NOMO-1 treated with DMSO at 0.1 percent for 48 hours (cell line): Measurements from ENCODE around the gene TENM3.

Experiments used
- DNase-seq: peaks from one replicate; lab custom pipeline; 2025; ENCODE audit not compliant: unreplicated experiment; lab: John Stamatoyannopoulos, UW

TENM3 gene

DNA sequence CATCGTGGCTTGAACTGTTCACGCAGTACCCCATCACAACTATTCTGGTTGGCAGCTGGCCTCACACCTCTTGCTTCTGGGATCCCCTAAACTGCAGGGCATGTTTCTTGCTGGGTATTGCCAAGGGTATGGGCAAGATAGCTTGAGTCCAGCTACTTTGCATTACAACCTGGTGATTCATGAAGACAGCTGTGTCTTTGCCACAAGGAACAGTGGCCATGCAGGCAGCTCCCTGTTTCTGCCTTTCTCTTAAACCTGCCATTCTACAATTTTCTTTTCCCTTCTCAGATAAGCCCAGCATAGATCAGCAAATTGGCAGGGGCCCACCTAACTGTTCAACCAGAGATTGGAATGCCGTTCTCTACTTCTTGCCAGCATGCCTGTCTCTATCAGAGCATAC, 42.8 kb downstream of the TENM3 start:
- no peak for DNase-seq

DNA sequence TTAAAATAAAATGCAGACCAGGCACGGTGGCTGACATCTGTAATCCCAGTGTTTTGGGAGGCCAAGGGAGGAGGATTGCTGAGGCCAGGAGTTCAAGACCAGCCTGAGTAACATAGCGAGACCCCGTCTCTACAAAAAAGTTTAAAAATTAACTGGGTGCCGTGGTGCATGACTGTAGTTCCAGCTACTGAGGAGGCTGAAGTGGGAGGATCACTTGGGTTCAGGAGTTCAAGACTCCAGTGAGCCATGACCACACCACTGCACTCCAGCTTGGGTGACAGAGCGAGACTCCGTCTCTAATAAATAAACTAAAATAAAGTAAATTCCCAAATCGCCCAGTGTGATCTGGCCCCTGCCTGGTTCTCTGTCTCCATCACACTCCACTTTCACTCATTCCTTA, 43.7 kb downstream of the TENM3 start:
- DNase-seq, result no peak

DNA sequence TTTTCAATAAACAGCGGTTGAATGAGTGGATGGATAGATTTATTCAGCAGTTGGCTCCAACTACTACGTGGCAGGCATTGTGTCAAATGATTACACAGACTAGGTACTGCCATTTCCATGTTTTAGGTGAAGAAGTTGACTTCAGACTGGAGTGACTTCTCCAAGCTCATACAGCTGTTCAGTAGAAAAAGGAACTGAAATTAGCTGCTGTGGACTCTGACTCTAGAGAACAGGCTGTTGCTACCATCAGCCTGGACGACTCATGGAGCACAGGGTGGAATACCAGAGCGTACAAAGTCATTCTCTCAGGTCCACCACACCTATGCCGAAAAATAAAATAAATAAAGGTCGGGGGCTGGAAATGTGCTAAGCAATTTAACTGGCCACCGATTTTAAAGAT, 45.3 kb downstream of the TENM3 start:
- DNase-seq, result no peak

DNA sequence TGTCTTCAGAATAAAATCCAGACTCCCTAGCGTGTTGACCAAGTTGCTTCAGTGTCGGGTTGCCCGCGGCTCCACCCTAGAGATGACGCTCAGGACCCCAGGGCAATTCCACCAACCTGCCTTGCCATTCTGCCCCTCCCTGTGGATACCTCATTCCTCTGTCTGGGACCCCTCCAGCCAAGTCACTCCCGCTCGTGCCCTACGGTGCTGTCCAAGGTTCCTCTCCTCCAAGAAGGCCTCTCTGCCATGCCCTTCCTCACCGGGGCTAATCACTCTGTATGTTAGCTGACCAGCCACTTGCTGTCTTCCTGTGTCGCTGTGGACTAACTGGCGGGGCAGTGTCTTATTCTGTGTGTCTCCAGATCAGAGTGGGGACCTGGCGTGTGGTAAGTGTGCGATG, 46.6 kb downstream of the TENM3 start:
- DNase-seq, result no peak

DNA sequence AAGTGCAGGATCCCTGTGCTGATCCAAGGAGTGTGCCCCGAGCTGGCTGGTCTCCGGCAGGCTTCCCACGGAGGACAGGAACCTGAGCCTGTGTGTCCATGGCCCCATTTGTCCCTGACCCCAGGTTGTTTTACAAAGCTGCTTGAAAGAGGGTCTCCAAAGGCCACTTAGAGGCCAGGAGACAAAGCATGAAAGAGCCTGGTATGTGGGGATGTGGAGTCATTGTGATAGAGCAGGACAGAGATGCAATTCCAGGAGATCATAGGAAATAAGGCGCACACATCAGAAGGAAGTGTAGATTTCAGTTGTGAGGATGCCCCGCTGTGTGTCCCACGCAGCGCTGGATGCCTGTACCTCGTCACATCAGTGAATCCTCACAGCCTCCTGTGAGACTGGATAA, 48.0 kb downstream of the TENM3 start:
- no peak for DNase-seq

DNA sequence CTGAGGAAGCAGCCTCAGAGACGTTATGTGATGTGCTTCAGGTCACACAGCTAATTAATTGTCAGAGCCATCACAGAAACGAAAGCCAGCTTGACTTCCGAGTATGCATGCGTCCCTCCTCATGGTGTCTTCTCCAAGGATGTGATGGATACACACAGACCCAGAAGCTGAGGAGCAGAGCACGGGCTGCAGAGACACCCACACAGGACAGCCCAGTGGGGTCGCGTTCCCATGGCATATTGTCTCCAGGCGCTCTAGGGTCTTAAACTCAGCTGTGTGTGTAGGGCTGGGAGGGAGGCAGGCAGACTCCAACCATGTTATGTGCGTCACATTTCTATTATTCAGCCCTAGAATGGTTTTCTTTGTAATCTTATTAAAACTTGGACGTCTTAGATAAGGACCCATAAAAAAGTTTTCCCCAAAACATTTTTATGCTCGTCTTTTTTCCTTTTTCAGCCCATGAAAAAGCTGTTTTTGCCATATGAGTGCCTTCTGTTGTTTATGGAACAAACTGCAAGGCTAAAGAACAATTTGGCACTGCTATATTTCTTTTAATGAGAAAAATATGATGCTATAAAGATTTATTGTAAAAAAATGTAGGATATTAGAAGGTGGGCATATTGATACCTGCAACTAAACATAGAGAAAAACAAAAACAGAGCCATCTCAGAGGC, 48.5 kb downstream of the TENM3 start:
- no peak for DNase-seq

DNA sequence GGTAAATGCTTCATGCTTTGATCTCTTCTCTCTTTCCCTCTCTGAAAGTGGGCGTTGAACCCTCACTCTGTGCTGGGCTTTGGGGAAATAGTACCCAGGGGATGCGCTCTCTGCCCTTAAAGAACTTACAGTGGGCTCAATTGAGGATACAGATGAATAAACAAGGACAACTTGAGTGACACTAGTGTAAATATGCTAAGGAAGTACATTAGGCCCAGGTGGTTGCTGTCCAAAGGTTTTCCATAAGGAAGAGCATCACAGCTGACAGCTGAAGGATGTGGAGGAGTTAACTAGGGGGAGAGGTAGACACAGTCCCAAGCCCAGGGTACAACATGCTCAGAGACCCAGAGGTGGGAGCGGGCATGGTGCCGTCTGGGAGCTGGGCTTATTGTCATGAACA, 49.4 kb downstream of the TENM3 start:
- DNase-seq, result no peak

DNA sequence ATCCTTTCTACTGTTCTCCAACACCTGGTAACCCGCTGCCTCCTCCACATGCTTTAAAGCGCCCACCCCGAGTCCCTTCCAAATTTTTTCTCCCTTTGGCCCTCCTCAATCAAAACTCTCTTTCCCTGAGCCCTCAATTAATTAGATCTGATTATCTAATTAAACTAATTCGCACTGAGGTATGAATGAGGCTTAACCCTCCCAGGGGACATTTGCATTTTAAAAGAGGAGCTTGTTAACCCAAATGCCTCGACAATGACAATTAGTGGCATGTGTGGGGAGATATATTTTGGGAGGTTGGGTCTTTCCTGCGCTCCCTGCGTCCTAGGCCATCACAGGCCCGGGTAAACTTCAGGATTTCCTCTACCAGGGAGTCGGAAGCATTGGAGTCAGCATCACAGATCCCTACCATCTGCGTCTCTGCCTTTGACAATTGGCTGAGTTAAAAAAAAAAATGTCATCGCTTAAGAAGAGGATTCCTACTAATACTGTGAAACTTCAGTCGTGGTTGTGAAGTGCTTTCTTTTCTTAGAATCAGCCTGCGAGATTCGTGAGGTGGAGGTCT, 50.6 kb downstream of the TENM3 start:
- no peak for DNase-seq

DNA sequence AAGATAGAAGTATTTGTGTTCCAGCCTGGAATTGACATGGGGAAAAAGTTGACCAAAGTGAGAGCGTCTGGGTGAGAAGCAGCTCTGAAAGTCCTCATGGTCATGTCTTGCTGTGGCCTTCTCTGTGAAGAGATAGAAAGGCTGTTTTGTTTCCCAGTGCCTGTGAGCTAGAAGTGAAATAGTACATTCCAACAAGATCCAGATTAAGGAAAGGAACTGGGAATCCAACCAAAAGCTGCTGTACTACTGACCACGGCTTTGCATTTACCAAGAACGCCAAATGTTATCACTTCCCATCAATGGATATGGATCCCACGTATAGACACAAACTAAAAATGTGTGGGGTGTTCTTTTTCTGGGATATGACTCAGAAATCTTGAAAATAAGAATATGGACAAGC, 51.2 kb downstream of the TENM3 start:
- no peak for DNase-seq

DNA sequence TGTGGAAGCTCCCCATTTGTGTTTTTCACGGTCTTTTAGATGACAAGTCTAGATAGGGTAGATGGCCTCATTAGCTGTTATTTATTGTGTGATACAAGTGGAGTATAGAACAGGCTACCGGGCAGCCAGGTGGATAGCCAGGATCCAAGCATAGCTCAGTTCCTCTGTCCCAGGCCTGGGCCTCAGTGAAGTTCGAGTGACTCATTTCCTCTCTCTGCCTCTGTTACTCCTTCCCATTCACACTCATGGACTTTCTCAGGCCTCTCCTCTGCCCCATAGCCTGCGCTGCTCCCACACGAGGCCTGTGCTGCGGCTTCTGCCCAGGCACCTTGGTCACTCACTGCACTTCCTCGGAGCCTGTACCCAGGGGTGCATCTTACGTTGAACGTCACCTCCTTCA, 54.5 kb downstream of the TENM3 start:
- no peak for DNase-seq

DNA sequence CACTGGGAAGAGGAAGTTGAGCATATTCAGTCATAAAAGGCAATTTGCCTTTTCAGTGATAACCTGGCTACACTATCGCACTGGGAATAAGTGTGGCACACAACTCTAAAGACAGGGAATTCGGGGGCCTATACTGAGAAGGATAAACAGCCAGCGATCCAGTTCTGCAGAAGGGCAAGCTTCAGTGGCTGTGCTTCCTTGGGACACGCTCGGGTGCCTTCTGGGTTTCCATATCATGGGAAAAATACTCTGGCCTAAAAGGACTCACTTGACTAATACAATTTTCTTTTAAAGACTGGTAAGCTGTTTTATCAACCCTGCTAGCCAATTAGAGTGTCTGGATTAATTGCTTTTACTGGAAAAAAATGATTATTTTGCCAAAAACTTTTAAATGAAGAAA, 58.5 kb downstream of the TENM3 start:
- DNase-seq, result no peak

DNA sequence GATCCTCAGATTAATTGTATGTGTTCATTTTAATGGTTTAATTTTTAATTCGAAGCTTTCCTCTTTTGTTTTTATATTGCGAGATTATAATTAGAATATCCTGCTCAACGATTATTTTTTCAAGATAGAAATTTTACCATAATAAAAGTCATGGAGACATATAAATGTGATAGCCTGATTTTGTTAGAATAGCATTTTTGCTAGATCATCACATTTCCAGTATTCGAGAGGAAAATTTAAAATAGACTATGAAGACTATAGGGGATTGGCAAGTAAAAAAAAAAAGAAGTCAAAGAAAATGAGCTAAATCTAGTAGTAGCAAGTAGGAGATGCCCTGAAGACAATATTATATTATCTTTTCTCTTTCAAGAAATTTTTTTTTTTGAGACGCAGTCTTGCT, 60.6 kb downstream of the TENM3 start:
- DNase-seq, result no peak

DNA sequence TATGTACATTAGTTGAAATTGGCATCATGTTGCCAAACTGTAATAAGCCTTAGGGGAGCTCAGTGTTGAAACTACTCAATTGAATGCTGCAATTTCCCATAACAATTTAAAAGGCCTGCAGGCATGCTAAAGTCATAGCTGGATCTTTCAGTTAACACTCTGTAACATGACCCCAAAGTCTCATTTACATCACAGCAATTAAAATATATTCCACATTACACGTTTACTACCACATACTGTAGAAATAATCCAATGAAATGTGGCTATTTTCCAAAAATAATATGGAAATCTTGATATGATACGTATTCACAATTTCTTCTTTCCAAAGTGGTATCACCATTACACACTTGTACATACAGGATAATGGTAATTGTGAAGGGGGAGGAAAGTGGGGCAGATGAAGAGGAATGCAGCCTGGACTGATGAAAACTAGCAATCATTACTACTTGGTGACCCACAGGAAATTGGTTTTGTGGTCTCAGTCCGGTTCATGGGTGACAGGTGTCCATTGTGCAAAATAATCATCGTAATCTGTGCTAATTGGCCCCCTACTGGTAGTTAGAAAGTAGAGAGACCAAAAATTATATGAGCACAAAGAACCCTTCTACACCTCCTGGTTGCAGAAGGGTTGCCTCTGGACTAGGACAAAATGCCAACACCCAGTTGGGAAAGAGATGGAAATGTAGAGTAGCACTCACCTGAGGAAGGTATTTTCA, 63.7 kb downstream of the TENM3 start:
- DNase-seq, result no peak

DNA sequence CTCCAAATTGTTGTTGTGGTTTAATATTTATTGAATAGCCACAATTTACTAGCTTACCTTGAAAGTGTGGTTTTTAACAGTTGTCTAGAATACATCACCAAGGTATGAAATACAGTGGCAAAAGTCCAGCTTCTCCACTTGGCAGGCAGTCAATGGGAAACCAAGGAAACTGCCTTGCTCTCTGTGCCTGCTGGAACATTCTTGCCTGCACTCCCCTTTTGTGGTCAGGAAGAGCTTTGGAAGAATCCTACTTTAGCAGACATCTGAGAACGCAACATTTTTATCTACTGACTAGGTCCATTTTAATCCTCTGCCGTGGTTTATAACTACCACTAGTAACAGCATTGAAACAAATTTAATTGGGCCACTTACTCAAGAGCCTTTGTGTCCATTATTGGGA, 64.5 kb downstream of the TENM3 start:
- DNase-seq, result no peak

DNA sequence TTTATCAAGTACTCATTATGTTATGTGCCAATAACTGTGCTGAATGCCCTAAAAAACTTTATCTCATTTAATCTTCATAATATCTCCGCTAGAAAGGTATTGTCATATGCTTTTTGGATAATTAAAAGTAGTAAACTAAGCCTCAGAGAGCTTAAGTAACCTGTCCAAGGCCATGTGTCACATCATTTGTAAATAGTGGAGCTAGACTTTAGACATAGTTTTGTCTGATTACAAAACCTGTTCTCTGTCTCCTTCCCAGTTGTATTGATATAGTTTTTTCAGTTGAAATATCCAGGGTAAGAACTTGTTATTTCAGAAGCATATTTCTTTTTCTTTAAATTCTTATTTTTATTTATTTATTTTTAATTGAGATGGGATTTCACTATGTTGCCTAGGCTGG, 66.7 kb downstream of the TENM3 start:
- no peak for DNase-seq

DNA sequence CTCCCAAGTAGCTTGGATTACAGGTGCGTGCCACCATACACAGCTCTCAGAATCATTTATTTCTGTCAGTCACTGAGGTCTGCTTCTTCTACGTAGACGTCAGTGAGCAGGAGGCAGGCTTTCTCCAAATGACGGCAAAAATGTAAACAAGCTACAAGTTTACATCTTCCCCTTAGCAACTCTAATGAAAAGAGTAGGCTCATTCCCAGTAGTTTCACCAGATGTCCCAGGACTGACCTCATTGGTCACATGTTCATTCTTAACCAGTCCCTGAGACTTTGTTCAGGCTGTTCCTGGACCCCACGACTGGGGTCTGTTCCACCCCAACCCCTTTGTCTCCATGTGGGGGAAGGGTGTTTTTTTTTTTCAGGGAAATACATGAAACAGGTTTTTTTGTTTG, 67.1 kb downstream of the TENM3 start:
- no peak for DNase-seq

DNA sequence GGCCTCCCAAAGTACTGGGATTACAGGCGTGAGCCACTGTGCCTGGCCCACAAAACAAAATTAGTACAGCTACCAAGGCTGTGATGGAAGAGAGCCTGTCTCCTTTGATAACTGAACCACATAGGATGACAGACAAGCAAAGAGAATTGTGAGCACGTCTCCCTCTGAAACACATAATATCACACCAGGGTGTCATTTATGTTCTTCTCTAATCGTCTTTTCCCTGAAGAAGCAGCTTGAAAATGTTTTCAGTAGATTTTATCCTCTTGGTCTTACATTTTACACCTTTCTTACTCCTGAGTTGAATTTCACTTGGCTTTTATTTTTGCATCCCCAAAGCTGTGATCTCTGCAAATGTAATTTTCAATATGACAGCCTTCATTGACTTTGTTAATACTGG, 67.8 kb downstream of the TENM3 start:
- no peak for DNase-seq

DNA sequence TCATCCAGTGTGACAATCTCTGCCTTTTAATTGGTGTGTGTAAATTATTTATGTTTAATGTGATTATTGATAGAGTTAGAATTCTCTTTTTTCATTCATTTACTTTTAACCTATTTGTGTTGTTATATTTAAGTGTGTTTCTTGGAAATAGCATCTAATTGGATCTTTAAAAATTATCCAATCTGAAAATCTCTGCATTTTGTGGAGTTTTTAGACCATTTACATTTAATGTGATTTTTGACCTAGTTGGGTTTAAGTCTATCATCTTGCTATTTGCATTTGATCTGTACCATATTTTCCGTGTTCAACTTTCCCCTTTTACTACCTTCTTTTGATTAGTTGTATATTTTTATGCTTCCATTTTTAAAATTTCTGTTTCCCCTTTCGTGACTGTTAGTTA, 71.3 kb downstream of the TENM3 start:
- no peak for DNase-seq

DNA sequence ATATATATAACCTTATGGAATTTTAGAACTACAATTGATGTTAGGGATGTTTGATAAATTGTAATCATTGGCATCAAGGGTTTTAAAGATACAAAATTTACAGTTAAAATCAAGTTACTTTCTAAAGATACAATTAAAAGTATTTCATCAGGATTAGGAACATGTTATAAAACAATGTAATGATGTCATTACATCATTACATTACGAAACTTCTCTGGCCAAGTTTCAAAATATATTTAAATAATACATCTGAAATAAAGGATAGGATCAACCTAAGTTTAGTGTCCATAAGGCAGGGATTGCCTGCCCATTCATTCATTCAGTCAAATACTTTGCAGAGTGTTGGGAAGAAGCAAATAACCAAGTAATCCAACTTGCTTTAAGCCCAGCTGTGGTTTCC, 75.1 kb downstream of the TENM3 start:
- no peak for DNase-seq

DNA sequence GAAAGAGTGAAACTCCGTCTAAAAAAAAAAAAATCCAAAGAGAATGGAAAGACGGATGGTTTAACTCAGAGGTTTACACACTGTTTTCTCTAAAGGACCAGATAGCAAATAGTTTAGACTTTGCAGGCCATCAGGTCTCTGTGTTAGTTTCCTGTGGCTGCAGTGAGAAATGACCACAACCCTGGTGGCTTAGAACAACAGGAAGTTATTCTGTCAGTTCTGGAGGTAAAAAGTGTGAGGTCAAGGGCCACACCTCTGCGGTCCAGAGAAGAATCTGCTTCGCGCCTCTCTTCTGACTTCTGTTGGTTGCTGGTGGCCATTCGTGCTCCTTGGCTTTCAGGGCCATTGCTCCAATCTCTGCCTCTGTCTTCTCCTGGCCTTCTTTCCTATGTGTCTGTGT, 76.9 kb downstream of the TENM3 start:
- no peak for DNase-seq

DNA sequence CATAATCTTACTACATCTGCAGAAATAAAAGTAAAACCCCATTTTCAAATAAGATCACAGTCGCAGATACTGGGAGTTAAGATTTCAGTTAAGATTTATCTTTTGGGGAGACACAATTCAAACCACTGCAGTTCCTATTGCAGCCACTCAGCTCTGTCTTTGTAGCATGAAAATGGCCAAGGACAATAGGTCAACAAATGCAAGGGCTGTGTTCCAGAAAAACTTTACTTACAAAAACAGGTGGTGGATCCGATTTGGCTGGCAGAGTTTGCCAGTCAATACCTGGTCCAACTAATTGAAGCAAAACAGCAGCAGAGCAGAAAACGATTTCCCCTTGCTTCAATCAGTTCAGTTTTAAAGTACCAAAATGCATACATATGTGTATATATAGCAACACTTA, 77.4 kb downstream of the TENM3 start:
- DNase-seq, result no peak

DNA sequence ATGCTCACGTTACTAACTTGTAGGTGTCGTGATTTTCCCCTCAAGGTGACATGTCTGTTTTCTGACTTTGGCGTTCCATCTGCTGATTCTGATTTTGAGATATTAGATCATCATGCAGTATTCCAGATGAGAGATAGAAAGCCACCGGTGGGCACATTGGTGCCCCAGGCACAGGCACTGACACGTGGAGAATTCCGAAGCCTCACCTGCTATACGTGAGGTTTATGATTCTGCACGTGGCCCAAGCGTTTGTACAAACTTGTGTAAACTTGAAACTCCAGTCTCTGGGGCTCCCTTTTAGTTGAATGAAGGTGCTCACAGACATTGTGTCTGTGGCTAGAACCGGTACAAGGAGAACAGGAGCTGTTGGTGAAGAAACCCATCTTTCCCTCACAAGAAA, 81.1 kb downstream of the TENM3 start:
- no peak for DNase-seq

DNA sequence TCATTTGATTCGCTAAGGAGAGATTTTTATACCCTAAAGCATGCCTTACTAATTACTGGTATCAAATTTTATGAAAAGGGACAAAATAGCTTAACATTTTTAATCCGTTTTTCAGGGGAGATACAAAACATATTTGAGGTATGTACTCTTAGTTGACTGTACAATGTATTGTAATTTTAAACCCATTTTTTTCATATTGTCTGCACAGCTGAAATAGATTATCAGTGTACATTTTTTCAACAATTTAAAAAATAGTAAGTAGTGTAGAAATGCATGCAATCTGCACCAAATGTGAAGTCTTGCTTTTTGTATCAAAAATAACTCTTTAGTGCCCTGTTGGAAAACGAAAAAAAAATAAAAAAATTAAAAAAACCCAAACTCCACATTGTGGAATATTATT, 82.2 kb downstream of the TENM3 start:
- DNase-seq, result no peak
